NCI-H82 (cell line): ENCODE data around the gene MREG.

Experiments used
- DNase-seq: peaks from one replicate; lab custom pipeline; 2025; lab: John Stamatoyannopoulos, UW

MREG gene

GRCh38 chr2:216013080-216013909 lies at the start of gene MREG:
Gene MREG (minus strand): TSS chr2:216013551. CDS start chr2:216013327, 224 bp downstream.
- DNase-seq: peak; percentile 97

DNA sequence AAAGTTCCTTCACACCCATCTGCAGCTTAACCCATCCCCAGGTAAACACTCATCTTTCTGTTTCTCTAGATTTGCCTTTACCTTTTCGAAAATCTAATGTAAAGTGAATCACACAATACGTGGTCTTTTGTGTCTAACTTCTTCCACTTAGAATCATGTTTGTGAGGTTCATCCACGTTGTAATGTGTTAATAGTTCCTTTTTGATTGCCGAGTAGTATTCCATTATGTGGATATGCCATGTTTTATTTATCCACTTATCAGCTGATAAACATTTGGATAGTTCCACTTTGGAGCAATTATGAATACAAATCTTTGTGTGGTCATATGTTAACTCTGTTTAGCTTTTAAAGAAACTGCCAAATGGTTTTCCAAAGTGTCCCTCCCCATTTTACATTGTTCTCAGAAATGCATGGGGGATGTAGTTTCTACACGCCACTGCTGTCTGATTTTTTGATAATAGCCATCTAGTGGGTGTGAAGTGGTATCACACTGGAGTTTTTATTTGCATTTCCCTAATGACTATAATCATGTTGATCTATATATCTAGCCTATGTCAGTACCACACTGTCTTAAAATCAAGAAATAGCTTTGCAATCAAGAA lies 46.0 kb upstream of the MREG start:
- DNase-seq: no peak

GRCh38 chr2:216057688-216058193 lies 44.4 kb upstream of the MREG start:
- DNase-seq: no peak

- DNase-seq: no peak
Observed at GRCh38 chr2:216056739-216057138, 43.4 kb upstream of the MREG start.

DNA sequence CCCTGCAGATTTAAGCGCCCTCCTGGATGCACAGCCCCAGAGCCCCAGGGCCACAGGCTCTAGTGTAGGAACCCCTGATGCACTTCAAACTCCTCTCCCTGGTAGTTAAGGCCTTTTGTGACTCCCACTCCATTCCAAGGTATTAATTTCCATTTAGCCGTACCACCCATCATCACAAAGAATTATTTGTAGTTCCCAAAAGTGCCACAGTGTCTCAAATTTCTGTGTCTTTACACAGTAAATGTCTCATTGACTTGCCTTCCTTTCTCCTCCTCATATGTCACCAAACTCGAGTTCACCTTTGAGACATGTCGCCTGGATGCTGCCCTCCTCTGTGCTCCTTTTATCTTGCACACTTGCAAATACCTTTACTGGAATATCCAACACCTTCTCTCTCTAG lies 42.3 kb upstream of the MREG start:
- DNase-seq: no peak

DNA sequence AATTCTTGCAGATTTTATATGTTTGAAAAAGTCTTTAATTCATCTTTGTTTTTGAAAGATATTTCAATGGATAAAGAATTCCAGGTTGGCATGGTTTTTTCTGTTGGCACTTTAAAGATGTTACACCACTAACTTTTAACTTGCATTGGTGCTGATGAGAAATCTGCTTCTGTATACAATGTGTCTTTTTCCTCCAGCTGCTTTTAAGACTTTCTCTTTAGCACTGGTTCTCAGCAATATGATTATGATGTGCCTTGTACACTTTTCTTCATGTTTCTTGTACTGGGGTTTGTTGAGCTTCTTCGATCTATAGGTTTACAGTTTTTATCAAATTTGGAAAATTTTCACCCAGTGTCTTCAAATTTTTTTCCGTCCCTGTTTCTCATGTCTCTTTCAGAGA lies 39.1 kb upstream of the MREG start:
- no peak for DNase-seq

GRCh38 chr2:216051350-216051749 lies 38.0 kb upstream of the MREG start:
- DNase-seq: no peak

GRCh38 chr2:216049452-216049851 lies 36.1 kb upstream of the MREG start:
- no peak for DNase-seq

- no peak for DNase-seq
Observed at GRCh38 chr2:216047397-216047796, 34.0 kb upstream of the MREG start.

GRCh38 chr2:216044883-216045486 lies 31.6 kb upstream of the MREG start:
- DNase-seq: no peak

DNA sequence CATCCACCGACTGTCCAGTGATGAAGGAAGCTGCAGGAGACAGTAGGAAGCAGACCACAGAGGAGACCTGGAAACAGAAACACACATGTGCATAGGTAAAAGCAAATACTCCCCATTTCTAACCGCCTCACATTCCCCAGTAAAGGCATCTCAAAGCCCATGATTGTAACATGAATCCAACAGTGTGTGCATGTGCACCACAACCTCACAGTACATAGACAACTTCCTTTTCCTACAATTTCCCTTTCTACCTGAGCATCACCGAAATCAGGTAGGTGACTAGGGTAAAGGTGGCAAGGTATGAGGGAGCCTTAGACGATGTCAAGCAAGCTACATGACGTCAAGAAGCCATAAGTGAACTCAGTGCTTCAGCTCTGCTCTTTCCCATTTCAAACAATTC lies 30.6 kb upstream of the MREG start:
- no peak for DNase-seq

- DNase-seq: no peak
Observed at GRCh38 chr2:216041438-216041837, 28.1 kb upstream of the MREG start.

- DNase-seq: no peak
Observed at GRCh38 chr2:216039918-216040317, 26.6 kb upstream of the MREG start.

GRCh38 chr2:216034065-216034464 lies 20.7 kb upstream of the MREG start:
- DNase-seq: peak; percentile 81

- no peak for DNase-seq
Observed at GRCh38 chr2:216033403-216033802, 20.1 kb upstream of the MREG start.

DNA sequence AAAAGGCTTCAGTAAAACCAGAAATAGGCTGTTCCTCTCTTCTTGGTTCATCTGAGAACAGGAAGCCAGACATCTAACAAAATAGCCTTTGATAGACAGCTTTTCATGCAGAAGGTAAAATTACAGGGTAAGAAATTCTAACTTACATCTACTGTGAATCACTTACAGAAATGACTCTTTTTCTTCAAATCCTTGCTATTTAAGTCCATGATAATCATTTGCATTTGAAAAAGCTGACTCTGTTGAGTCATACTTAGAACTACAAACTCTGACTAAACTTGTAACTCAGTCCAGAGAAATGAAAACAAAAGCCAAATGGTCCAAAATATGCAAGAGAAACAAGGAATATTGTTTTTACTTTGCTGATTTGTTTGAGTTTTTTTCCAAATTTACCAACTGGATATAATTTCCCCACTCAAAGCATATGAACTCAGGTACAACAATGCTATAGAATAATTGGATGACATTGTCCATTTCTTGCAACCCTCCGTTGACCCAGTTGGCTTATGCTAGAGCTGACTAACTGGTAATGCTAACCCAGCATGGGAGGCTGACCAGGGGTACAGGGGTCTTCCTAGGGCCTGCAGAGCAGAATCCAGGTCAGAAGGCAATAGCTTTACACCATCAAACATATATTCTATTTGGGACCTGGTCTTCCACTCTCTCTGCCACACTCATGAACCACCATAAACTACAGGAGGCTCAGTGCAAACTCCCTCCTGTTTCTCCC lies 18.8 kb upstream of the MREG start:
- DNase-seq: no peak

GRCh38 chr2:216030216-216030615 lies 16.9 kb upstream of the MREG start:
- no peak for DNase-seq

GRCh38 chr2:216029416-216030129 lies 16.2 kb upstream of the MREG start:
- no peak for DNase-seq

- DNase-seq: no peak
Observed at GRCh38 chr2:216024779-216025336, 11.5 kb upstream of the MREG start.

- DNase-seq: peak; percentile 94
Observed at GRCh38 chr2:216023055-216023648, 9.8 kb upstream of the MREG start.
